HEK293 (cell line): ENCODE data around the gene NME3.
A peak's percentile ranks its signal among the peaks of the same experiment; 100 is the strongest.

Experiments
- CTCF ChIA-PET: fragments of 350-600 bp; formaldehyde crosslinking; extraction: SDS; loops from one replicate; lab custom pipeline; 2021; ENCODE audit warnings: antibody characterized with exemption; lab: Yijun Ruan, JAX
- POLR2A ChIA-PET: fragments of 300-600 bp; formaldehyde crosslinking; extraction: SDS; loops from one replicate; lab custom pipeline; 2020; ENCODE audit warnings: antibody characterized with exemption, inconsistent platforms; lab: Yijun Ruan, JAX
- H3K27ac ChIP-seq: fragments of 200-500 bp; sonication (Bioruptor generic); 2 replicates; pipeline ENCODE4 v1.5.1; 2014; ENCODE audit warnings: low read depth, low read length, control low read depth, inconsistent platforms; ENCODE audit errors: extremely low read depth
- H3K36me3 ChIP-seq, 2 experiments: fragments of 200-500 bp in 1 of 2; sonication (Bioruptor generic) in 1 of 2; 1 replicate in 1 of 2; 2 replicates in 1 of 2; pipeline ENCODE4 v1.5.1; 2014 to 2017; ENCODE audit warnings: inconsistent platforms in 2 of 2, low read length in 2 of 2; ENCODE audit not compliant: control insufficient read depth in 2 of 2, insufficient read depth in 1 of 2
- H3K4me1 ChIP-seq: fragments of 200-500 bp; sonication (Bioruptor generic); 2 replicates; pipeline ENCODE4 v1.5.1; 2014; ENCODE audit warnings: mild to moderate bottlenecking, low read length, inconsistent platforms; ENCODE audit not compliant: control insufficient read depth, insufficient read depth
- H3K4me3 ChIP-seq: 2 replicates; pipeline ENCODE4 v1.5.1; 2011; ENCODE audit warnings: low read depth, mild to moderate bottlenecking, control low read depth, low read length, moderate library complexity
- H3K9me3 ChIP-seq: fragments of 200-500 bp; sonication (Bioruptor generic); 2 replicates; pipeline ENCODE4 v1.5.1; 2014; ENCODE audit warnings: low read depth, low read length, inconsistent platforms; ENCODE audit not compliant: control insufficient read depth, insufficient read depth
- BCL11B ChIP-seq: fragments of 450-650 bp; formaldehyde crosslinking; IDR thresholded peaks from 2 replicates; pipeline ENCODE4 v1.5.1; 2016; ENCODE audit warnings: low read depth, missing biosample characterization, missing genetic modification characterization
- CTCF ChIP-seq: fragments of 450-650 bp; formaldehyde crosslinking; IDR thresholded peaks from 2 replicates; pipeline ENCODE4 v1.5.1; 2016; ENCODE audit warnings: missing biosample characterization, missing genetic modification characterization
- HOXA7 ChIP-seq: sonication (generic); formaldehyde crosslinking; IDR thresholded peaks from 2 replicates; pipeline ENCODE4 v1.8.1; 2022; ENCODE audit warnings: missing genetic modification reagents, borderline replicate concordance
- KLF9 ChIP-seq: fragments of 450-650 bp; formaldehyde crosslinking; IDR thresholded peaks from 2 replicates; pipeline ENCODE4 v1.5.1; 2016; ENCODE audit warnings: missing biosample characterization, missing genetic modification characterization, low read depth
- REST ChIP-seq: fragments of 450-650 bp; formaldehyde crosslinking; IDR thresholded peaks from 2 replicates; pipeline ENCODE4 v1.5.1; 2016; ENCODE audit warnings: missing biosample characterization, missing genetic modification characterization
- TRIM28 ChIP-seq: IDR thresholded peaks from 2 replicates; pipeline ENCODE4 v1.6.1; 2011; ENCODE audit warnings: low read length, control low read depth, borderline replicate concordance
- ZFHX2 ChIP-seq: fragments of 450-650 bp; formaldehyde crosslinking; conservative IDR thresholded peaks from 2 replicates; pipeline ENCODE4 v1.5.1; 2016; ENCODE audit warnings: missing biosample characterization, missing genetic modification characterization
- ZNF10 ChIP-seq: fragments of 450-650 bp; formaldehyde crosslinking; IDR thresholded peaks from 2 replicates; pipeline ENCODE4 v1.5.1; 2017; ENCODE audit warnings: missing biosample characterization, missing genetic modification characterization
- ZNF280D ChIP-seq: fragments of 450-650 bp; formaldehyde crosslinking; IDR thresholded peaks from 2 replicates; pipeline ENCODE4 v1.5.1; 2016; ENCODE audit warnings: missing biosample characterization, missing genetic modification characterization
- ZNF335 ChIP-seq: fragments of 450-650 bp; formaldehyde crosslinking; conservative IDR thresholded peaks from 2 replicates; pipeline ENCODE4 v1.5.1; 2016; ENCODE audit warnings: missing biosample characterization, missing genetic modification characterization
- ZNF362 ChIP-seq: fragments of 450-650 bp; formaldehyde crosslinking; IDR thresholded peaks from 2 replicates; pipeline ENCODE4 v1.5.1; 2016; ENCODE audit warnings: missing biosample characterization, missing genetic modification characterization
- ZNF398 ChIP-seq: fragments of 450-650 bp; formaldehyde crosslinking; IDR thresholded peaks from 2 replicates; pipeline ENCODE4 v1.5.1; 2017; ENCODE audit warnings: missing biosample characterization, missing genetic modification characterization
- ZNF501 ChIP-seq: fragments of 450-650 bp; formaldehyde crosslinking; IDR thresholded peaks from 2 replicates; pipeline ENCODE4 v1.5.1; 2016; ENCODE audit warnings: missing biosample characterization, missing genetic modification characterization
- ZNF544 ChIP-seq: fragments of 450-650 bp; formaldehyde crosslinking; IDR thresholded peaks from 2 replicates; pipeline ENCODE4 v1.5.0; 2017; ENCODE audit warnings: missing biosample characterization, missing genetic modification characterization
- ZNF692 ChIP-seq: fragments of 450-650 bp; formaldehyde crosslinking; IDR thresholded peaks from 2 replicates; pipeline ENCODE4 v1.5.1; 2016; ENCODE audit warnings: missing biosample characterization, missing genetic modification characterization
- ZNF830 ChIP-seq: fragments of 450-650 bp; IDR thresholded peaks from 2 replicates; pipeline ENCODE4 v1.5.0; 2018; ENCODE audit warnings: missing biosample characterization, missing genetic modification characterization, low read depth, mild to moderate bottlenecking, moderate library complexity

NME3 gene

GRCh38 chr16:1767116-1767994 is 4.0 kb downstream of the NME3 start:
- H3K27ac ChIP-seq: no peak overlapping the region
- TF ChIP-seq ZNF10 (tag by site-specific recombination): peak; percentile 42; the same call in 1 of the 2 replicates
- TF ChIP-seq ZNF544: no peak
- TF ChIP-seq ZNF501 (tag by site-specific recombination): no peak
- TF ChIP-seq ZNF830 (tag by site-specific recombination): no peak
- TF ChIP-seq ZNF280D: no peak
- TF ChIP-seq HOXA7: no peak
- peak; percentile 68; the same call in 1 of the 2 replicates for TF ChIP-seq BCL11B
- TF ChIP-seq KLF9 (tag by site-specific recombination): no peak
- TF ChIP-seq ZNF692 (tag by site-specific recombination): 0 out of 2 replicates have a peak, but pooled peaks have one; percentile 22
- no peaks in the 10 kb centered on the region for H3K9me3 ChIP-seq
- no peak overlapping the region for H3K4me3 ChIP-seq
- ChIA-PET POLR2A (interaction anchor here (1.7 to 6.0 kb wide), 2 partner anchors 14 to 61 kb away, joined by 5 to 113 read pairs; partner anchors contain the start of genes MAPK8IP3, NUBP2 and SPSB3), CTCF (no interaction called here)
- peaks cover 0 to 87% of the 10 kb centered on the region in 2 experiments; a peak in 1 of 3 replicates for H3K36me3 ChIP-seq
- peaks cover 3% of the 10 kb centered on the region; the same call in 1 of the 2 replicates for H3K4me1 ChIP-seq

GRCh38 chr16:1766701-1767100 is 4.6 kb downstream of the NME3 start:
- TF ChIP-seq ZFHX2 (tag by site-specific recombination) (peak; percentile 38), ZNF362 (no peak)
- ChIA-PET POLR2A (no interaction called here), CTCF (no interaction called here)
- no peak overlapping the region for H3K4me3 ChIP-seq
- H3K9me3 ChIP-seq: no peaks in the 10 kb centered on the region
- peaks cover 3% of the 10 kb centered on the region; the same call in 1 of the 2 replicates for H3K4me1 ChIP-seq
- H3K36me3 ChIP-seq: peaks cover 0 to 87% of the 10 kb centered on the region in 2 experiments; a peak in 1 of 3 replicates
- H3K27ac ChIP-seq: no peak overlapping the region

GRCh38 chr16:1766231-1766630 is 5.1 kb downstream of the NME3 start:
- Histone ChIP-seq H3K4me3 (no peak overlapping the region), H3K4me1 (peaks cover 3% of the 10 kb centered on the region; the same call in 1 of the 2 replicates), H3K27ac (no peak overlapping the region), H3K9me3 (no peaks in the 10 kb centered on the region), H3K36me3 (peaks cover 0 to 89% of the 10 kb centered on the region in 2 experiments; a peak in 1 of 3 replicates)
- TF ChIP-seq CTCF: no peak
- no peak for TF ChIP-seq TRIM28
- no peak for TF ChIP-seq ZNF398 (tag by site-specific recombination)
- TF ChIP-seq REST (tag by site-specific recombination): no peak
- TF ChIP-seq ZNF335 (tag by site-specific recombination): no peak
- CTCF ChIA-PET: no interaction called here
- POLR2A ChIA-PET: no interaction called here
